K562 (cell line): Measurements from ENCODE around the gene HSD17B3. TPM values are rescaled to one million over a fixed set of nuclear protein-coding genes. Genes with fewer than 3 reads are reported as not detected.

Experiments used
- EP400 ChIP-seq: fragments of 450-650 bp; IDR thresholded peaks from 2 replicates; pipeline ENCODE4 v1.6.1; 2017; ENCODE audit warnings: antibody characterized with exemption, mild to moderate bottlenecking, moderate library complexity
- EZH2 ChIP-seq: IDR thresholded peaks from 2 replicates; pipeline ENCODE4 v1.6.1; 2012; ENCODE audit warnings: low read depth, mild to moderate bottlenecking, inconsistent platforms, low read length, borderline replicate concordance
- KAT7 ChIP-seq: sonication (generic); formaldehyde crosslinking; IDR thresholded peaks from 2 replicates; pipeline ENCODE4 v1.8.0; 2022; ENCODE audit warnings: missing genetic modification reagents, mild to moderate bottlenecking, borderline replicate concordance
- LCOR ChIP-seq: sonication (generic); formaldehyde crosslinking; IDR thresholded peaks from 2 replicates; pipeline ENCODE4 v1.8.0; 2022; ENCODE audit warnings: mild to moderate bottlenecking, missing genetic modification reagents
- LEF1 ChIP-seq: fragments of 450-650 bp; IDR thresholded peaks from 2 replicates; pipeline ENCODE4 v1.6.1; 2016; ENCODE audit warnings: mild to moderate bottlenecking
- RBM17 ChIP-seq: fragments of 200-400 bp; formaldehyde crosslinking; IDR thresholded peaks from 2 replicates; pipeline ENCODE4 v1.6.1; 2017; ENCODE audit warnings: low read depth, mild to moderate bottlenecking, low read length, borderline replicate concordance
- SAFB2 ChIP-seq: fragments of 200-400 bp; formaldehyde crosslinking; IDR thresholded peaks from 2 replicates; pipeline ENCODE4 v1.6.1; 2018; ENCODE audit warnings: borderline replicate concordance, low read length, low read depth, moderate library complexity; ENCODE audit not compliant: severe bottlenecking
- SP1 ChIP-seq: sonication (generic); formaldehyde crosslinking; IDR thresholded peaks from 2 replicates; pipeline ENCODE4 v1.8.1; 2022; ENCODE audit warnings: mild to moderate bottlenecking, missing genetic modification reagents
- STAG1 ChIP-seq: sonication (generic); formaldehyde crosslinking; IDR thresholded peaks from 2 replicates; pipeline ENCODE4 v1.5.0; 2020; ENCODE audit warnings: missing genetic modification reagents, borderline replicate concordance
- TCF3 ChIP-seq: sonication (generic); formaldehyde crosslinking; IDR thresholded peaks from 2 replicates; pipeline ENCODE4 v1.4.0; 2020; ENCODE audit warnings: mild to moderate bottlenecking, missing genetic modification reagents
- TOE1 ChIP-seq, 2 experiments: fragments of 450-650 bp in 1 of 2; sonication (generic) in 1 of 2; formaldehyde crosslinking in 1 of 2; IDR thresholded peaks; 2 replicates each; pipeline versions ENCODE4 v1.7.1 to v1.8.0; 2016 to 2022; ENCODE audit warnings: borderline replicate concordance in 2 of 2, mild to moderate bottlenecking in 2 of 2, antibody characterized with exemption in 1 of 2, inconsistent platforms in 1 of 2, low read depth in 1 of 2, missing genetic modification reagents in 1 of 2, moderate library complexity in 1 of 2
- YY1 ChIP-seq, 3 experiments: IDR thresholded peaks; 2 replicates each; pipeline ENCODE4 v1.6.1; 2011; ENCODE audit warnings: low read length in 2 of 3, mild to moderate bottlenecking in 2 of 3, moderate library complexity in 2 of 3, borderline replicate concordance in 1 of 3, control low read depth in 1 of 3, low read depth in 1 of 3; ENCODE audit not compliant: insufficient read depth in 3 of 3, insufficient replicate concordance in 2 of 3, control insufficient read depth in 1 of 3, insufficient read length in 1 of 3; ENCODE audit errors: extremely low read depth in 1 of 3
- ZNF253 ChIP-seq: fragments of 250-450 bp; sonication (Bioruptor Pico); conservative IDR thresholded peaks from 2 replicates; pipeline ENCODE4 v1.6.1; 2021; ENCODE audit warnings: mild to moderate bottlenecking
- ZNF696 ChIP-seq: fragments of 250-450 bp; sonication (Bioruptor Pico); conservative IDR thresholded peaks from 2 replicates; pipeline ENCODE4 v1.4.0; 2020; ENCODE audit warnings: mild to moderate bottlenecking, moderate library complexity
- polyA plus RNA-seq, 8 experiments: library from polyadenylated mRNA; depleted of rRNA in 4 of 8; stranded (reverse) in 5 of 8; unstranded in 3 of 8; fragments of >200 nt; fragmentation: Nextera tagmentation in 2 of 8; fragmentation: Illumina TruSeq in 1 of 8; extraction: Ambion mirVana in 2 of 8; extraction: Trizol in 1 of 8; gene quantifications; 2 replicates each; pipeline versions ENCODE4 v1.2.1 to v1.2.3, GENCODE V29; 2011 to 2014; ENCODE audit warnings: inconsistent platforms in 1 of 8, missing spikeins in 1 of 8
- total RNA-seq, 7 experiments: library from RNA; depleted of rRNA in 6 of 7; stranded (reverse); fragments of >200 nt in 6 of 7; fragmentation: Illumina TruSeq in 2 of 7; extraction: Trizol in 2 of 7; gene quantifications; 2 replicates each; pipeline versions ENCODE4 v1.2.1 to v1.2.3, GENCODE V29; 2011 to 2021; ENCODE audit warnings: low replicate concordance in 1 of 7
- TF ChIP-seq, protein P1 (sequence below): fragments of 250-450 bp; sonication (Bioruptor Pico); IDR thresholded peaks from 2 replicates; pipeline ENCODE4 v1.4.0; 2020; ENCODE audit warnings: mild to moderate bottlenecking, moderate library complexity
- TF ChIP-seq, protein P2 (sequence below): fragments of 250-450 bp; sonication (Bioruptor Pico); IDR thresholded peaks from 2 replicates; pipeline ENCODE4 v1.6.1; 2021; ENCODE audit warnings: mild to moderate bottlenecking
- TF ChIP-seq, protein P3 (sequence below): sonication (generic); IDR thresholded peaks from 2 replicates; pipeline ENCODE4 v1.6.1; 2016
- TF ChIP-seq, protein P4 (sequence below): fragments of 250-450 bp; sonication (Bioruptor Pico); IDR thresholded peaks from 2 replicates; pipeline ENCODE4 v1.8.0; 2022; ENCODE audit warnings: moderate library complexity, mild to moderate bottlenecking, inconsistent platforms
- TF ChIP-seq, protein P5 (sequence below): sonication (generic); formaldehyde crosslinking; IDR thresholded peaks from 2 replicates; pipeline ENCODE4 v1.8.1; 2023; ENCODE audit warnings: mild to moderate bottlenecking, missing genetic modification reagents

HSD17B3 gene
- total and polyA plus RNA-seq, 9 of the 15 experiments (the other 6 are each of a cell fraction or from before 2014, with no cell fraction given) = not detected

DNA sequence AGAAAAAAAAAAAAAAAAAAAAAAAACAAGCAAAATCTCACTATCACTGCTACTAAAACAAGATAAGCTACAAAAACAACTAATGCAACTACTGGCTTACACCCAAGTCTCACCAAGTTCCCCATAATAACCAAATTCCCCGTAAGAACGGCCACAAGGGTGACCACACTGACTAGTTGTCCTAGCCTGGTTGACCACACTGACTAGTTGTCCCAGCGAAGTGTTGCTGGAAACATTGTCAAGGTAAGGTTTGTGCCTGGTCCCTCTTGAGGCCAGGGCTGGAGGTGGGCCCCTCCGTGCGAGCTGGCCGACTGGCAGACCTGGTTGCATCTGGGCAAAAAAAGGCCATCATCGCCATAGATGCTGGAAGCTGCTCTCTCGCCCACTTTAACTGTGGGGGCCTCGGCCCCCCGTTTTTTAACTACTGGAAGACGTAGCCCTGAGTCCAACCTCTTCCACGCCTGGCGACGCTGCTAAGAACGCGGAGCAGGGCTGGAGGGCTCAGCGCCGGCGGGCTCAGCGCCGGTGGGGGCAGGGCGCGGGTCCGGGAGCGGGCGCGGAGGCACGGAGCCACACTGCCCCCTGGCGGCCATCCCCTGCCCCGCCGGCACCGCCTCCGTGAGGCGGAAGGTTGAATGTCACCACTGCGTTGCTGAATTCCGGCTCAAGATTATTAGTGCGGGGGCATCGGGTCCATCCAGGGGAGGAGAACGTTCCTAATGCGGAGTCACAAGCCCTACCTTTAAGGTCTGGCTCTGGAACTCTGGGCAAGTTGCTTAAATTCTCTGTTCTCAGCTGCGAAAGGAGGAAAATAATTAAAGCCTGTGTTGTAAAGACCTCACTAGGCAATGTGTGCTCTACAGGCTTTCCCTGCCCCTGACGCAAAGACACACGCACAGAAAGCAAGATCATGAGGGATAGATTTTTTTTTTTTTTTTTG lies 84.0 kb downstream of the HSD17B3 start (continued):
- TF ChIP-seq EP400 (no peak), RBM17 (no peak), TCF3 (CRISPR knock-in tag) (no peak), ZNF696 (CRISPR knock-in tag) (no peak), LCOR (CRISPR knock-in tag) (no peak), LEF1 (no peak), KAT7 (no peak), STAG1 (CRISPR knock-in tag) (peak; percentile 84; the same call in 1 of the 2 replicates), SAFB2 (no peak), SP1 (no peak), YY1 (IDR thresholded peaks at IDR 0.05; ENCODE audit: borderline replicate concordance in 1 of 3, control insufficient read depth in 1 of 3, extremely low read depth in 1 of 3, insufficient read depth in 3 of 3, insufficient read length in 1 of 3, insufficient replicate concordance in 2 of 3, low read depth in 1 of 3, low read length in 2 of 3) (no peak), EZH2 (no peak), ZNF253 (CRISPR knock-in tag) (no peak), TOE1 (IDR thresholded peaks at IDR 0.05; ENCODE audit: borderline replicate concordance) (no peak), TOE1 (CRISPR knock-in tag; IDR thresholded peaks at IDR 0.05; ENCODE audit: borderline replicate concordance, low read depth) (no peak)
- TF ChIP-seq, protein P1, sequence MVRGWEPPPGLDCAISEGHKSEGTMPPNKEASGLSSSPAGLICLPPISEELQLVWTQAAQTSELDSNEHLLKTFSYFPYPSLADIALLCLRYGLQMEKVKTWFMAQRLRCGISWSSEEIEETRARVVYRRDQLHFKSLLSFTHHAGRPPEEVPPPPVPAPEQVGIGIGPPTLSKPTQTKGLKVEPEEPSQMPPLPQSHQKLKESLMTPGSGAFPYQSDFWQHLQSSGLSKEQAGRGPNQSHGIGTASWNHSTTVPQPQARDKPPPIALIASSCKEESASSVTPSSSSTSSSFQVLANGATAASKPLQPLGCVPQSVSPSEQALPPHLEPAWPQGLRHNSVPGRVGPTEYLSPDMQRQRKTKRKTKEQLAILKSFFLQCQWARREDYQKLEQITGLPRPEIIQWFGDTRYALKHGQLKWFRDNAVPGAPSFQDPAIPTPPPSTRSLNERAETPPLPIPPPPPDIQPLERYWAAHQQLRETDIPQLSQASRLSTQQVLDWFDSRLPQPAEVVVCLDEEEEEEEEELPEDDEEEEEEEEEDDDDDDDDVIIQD (CRISPR knock-in tag) = no peak
- TF ChIP-seq, protein P2, sequence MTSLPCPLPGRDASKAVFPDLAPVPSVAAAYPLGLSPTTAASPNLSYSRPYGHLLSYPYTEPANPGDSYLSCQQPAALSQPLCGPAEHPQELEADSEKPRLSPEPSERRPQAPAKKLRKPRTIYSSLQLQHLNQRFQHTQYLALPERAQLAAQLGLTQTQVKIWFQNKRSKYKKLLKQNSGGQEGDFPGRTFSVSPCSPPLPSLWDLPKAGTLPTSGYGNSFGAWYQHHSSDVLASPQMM (CRISPR knock-in tag) = no peak
- TF ChIP-seq, protein P3, sequence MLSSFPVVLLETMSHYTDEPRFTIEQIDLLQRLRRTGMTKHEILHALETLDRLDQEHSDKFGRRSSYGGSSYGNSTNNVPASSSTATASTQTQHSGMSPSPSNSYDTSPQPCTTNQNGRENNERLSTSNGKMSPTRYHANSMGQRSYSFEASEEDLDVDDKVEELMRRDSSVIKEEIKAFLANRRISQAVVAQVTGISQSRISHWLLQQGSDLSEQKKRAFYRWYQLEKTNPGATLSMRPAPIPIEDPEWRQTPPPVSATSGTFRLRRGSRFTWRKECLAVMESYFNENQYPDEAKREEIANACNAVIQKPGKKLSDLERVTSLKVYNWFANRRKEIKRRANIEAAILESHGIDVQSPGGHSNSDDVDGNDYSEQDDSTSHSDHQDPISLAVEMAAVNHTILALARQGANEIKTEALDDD = peak; percentile 99
- TF ChIP-seq, protein P4, sequence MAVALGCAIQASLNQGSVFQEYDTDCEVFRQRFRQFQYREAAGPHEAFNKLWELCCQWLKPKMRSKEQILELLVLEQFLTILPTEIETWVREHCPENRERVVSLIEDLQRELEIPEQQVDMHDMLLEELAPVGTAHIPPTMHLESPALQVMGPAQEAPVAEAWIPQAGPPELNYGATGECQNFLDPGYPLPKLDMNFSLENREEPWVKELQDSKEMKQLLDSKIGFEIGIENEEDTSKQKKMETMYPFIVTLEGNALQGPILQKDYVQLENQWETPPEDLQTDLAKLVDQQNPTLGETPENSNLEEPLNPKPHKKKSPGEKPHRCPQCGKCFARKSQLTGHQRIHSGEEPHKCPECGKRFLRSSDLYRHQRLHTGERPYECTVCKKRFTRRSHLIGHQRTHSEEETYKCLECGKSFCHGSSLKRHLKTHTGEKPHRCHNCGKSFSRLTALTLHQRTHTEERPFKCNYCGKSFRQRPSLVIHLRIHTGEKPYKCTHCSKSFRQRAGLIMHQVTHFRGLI (CRISPR knock-in tag) = no peak
- TF ChIP-seq, protein P5, sequence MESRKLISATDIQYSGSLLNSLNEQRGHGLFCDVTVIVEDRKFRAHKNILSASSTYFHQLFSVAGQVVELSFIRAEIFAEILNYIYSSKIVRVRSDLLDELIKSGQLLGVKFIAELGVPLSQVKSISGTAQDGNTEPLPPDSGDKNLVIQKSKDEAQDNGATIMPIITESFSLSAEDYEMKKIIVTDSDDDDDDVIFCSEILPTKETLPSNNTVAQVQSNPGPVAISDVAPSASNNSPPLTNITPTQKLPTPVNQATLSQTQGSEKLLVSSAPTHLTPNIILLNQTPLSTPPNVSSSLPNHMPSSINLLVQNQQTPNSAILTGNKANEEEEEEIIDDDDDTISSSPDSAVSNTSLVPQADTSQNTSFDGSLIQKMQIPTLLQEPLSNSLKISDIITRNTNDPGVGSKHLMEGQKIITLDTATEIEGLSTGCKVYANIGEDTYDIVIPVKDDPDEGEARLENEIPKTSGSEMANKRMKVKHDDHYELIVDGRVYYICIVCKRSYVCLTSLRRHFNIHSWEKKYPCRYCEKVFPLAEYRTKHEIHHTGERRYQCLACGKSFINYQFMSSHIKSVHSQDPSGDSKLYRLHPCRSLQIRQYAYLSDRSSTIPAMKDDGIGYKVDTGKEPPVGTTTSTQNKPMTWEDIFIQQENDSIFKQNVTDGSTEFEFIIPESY = 0 out of 2 replicates have a peak, but pooled peaks have one; percentile 35
